B cell (primary cell): ENCODE results near the gene RGS1. TPM values are rescaled to one million over a fixed set of nuclear protein-coding genes. Genes with fewer than 3 reads are reported as not detected.

Experiments used
- ATAC-seq: fragments of 200-7000 bp; cut with Tn5 transposase; one replicate; pipeline ENCODE4 v1.10.0; 2021; ENCODE audit warnings: low read depth, mild to moderate bottlenecking, moderate number of reproducible peaks, moderate library complexity
- CTCF ChIA-PET: fragments of 350-600 bp; sonication (Branson Sonifier 250); formaldehyde crosslinking; loops from one replicate; lab custom pipeline; 2021; ENCODE audit warnings: antibody characterized with exemption, inconsistent platforms; lab: Charles Lee
- POLR2A ChIA-PET: fragments of 350-600 bp; sonication (Branson Sonifier 250); formaldehyde crosslinking; loops from one replicate; lab custom pipeline; 2021; ENCODE audit warnings: antibody characterized with exemption; lab: Charles Lee
- DNase-seq: peaks from one replicate; pipeline ENCODE4 v3.0.0; 2013
- H2AFZ ChIP-seq: 2 replicates; pipeline ENCODE4 v1.6.1; 2012; ENCODE audit warnings: mild to moderate bottlenecking, low read depth, low read length; ENCODE audit not compliant: insufficient read depth, poor library complexity, severe bottlenecking
- H3K27ac ChIP-seq, 2 donors: 1 replicate in 1 of 2; 2 replicates in 1 of 2; pipeline ENCODE4 v1.5.1; 2012 to 2013; ENCODE audit warnings: low read length in 2 of 2, mild to moderate bottlenecking in 2 of 2, moderate library complexity in 1 of 2
- H3K27me3 ChIP-seq, 4 experiments: fragments of 200-600 bp in 1 of 4; sonication (generic) in 1 of 4; replicated peaks in 1 of 4; 1 replicate in 2 of 4; 2 replicates in 2 of 4; pipeline versions ENCODE4 v1.6.1 to v1.7.0; 2013 to 2016; ENCODE audit warnings: low read length in 3 of 4, mild to moderate bottlenecking in 2 of 4, mixed read lengths in 1 of 4, moderate library complexity in 1 of 4; ENCODE audit not compliant: insufficient read depth in 4 of 4, control insufficient read depth in 3 of 4; ENCODE audit errors: control extremely low read depth in 1 of 4
- H3K36me3 ChIP-seq, 2 experiments: replicated peaks in 1 of 2; 1 replicate in 1 of 2; 2 replicates in 1 of 2; pipeline versions ENCODE4 v1.6.1 to v1.7.1; 2013; ENCODE audit warnings: low read length in 1 of 2; ENCODE audit not compliant: insufficient read depth in 2 of 2, control insufficient read depth in 1 of 2; ENCODE audit errors: control extremely low read depth in 1 of 2, extremely low read depth in 1 of 2
- H3K4me1 ChIP-seq, 2 donors: fragments of 200-600 bp in 1 of 2; sonication (generic) in 1 of 2; 1 replicate in 1 of 2; 2 replicates in 1 of 2; pipeline versions ENCODE4 v1.5.1 to v1.6.1; 2013 to 2017; ENCODE audit warnings: low read length in 2 of 2; ENCODE audit not compliant: control insufficient read depth in 2 of 2, insufficient read depth in 2 of 2
- H3K4me2 ChIP-seq: replicated peaks from 2 replicates; pipeline ENCODE3; 2012; ENCODE audit warnings: mild to moderate bottlenecking, low read depth, low read length; ENCODE audit not compliant: poor library complexity, severe bottlenecking
- H3K4me3 ChIP-seq, 5 experiments: fragments of 200-600 bp in 1 of 5; sonication (generic) in 1 of 5; 1 replicate in 3 of 5; 2 replicates in 2 of 5; pipeline versions ENCODE4 v1.5.1 to v1.7.0; 2011 to 2016; ENCODE audit warnings: low read length in 4 of 5, mild to moderate bottlenecking in 4 of 5, low read depth in 2 of 5, control low read depth in 1 of 5, moderate library complexity in 1 of 5; ENCODE audit not compliant: insufficient read depth in 1 of 5; ENCODE audit errors: control extremely low read depth in 1 of 5, extremely low read depth in 1 of 5
- H3K79me2 ChIP-seq: fragments of 200-600 bp; sonication (generic); one replicate; pipeline ENCODE4 v1.6.0; 2016; ENCODE audit warnings: low read length; ENCODE audit not compliant: control insufficient read depth, insufficient read depth
- H3K9ac ChIP-seq: fragments of 200-600 bp; sonication (generic); 2 replicates; pipeline ENCODE4 v1.6.1; 2017; ENCODE audit warnings: mild to moderate bottlenecking, low read length, moderate library complexity
- H3K9me3 ChIP-seq, 3 donors: one replicate each; pipeline versions ENCODE4 v1.6.1 to v1.7.1; 2013; ENCODE audit warnings: low read length in 2 of 3; ENCODE audit not compliant: control insufficient read depth in 2 of 3, insufficient read depth in 1 of 3; ENCODE audit errors: control extremely low read depth in 1 of 3
- H4K20me1 ChIP-seq: 2 replicates; pipeline ENCODE4 v1.6.0; 2012; ENCODE audit warnings: mild to moderate bottlenecking, low read length; ENCODE audit not compliant: insufficient read depth, control insufficient read depth, poor library complexity, severe bottlenecking
- H3K27ac Mint-ChIP-seq: one replicate; pipeline ENCODE4 v1.8.0; 2021; ENCODE audit warnings: mixed read lengths
- H3K27me3 Mint-ChIP-seq: one replicate; pipeline ENCODE4 v1.8.0; 2021; ENCODE audit warnings: mixed read lengths
- H3K4me1 Mint-ChIP-seq: one replicate; pipeline ENCODE4 v1.8.0; 2021; ENCODE audit warnings: mixed read lengths
- H3K4me3 Mint-ChIP-seq: one replicate; pipeline ENCODE4 v1.8.0; 2021; ENCODE audit warnings: mixed read lengths
- H3K9me3 Mint-ChIP-seq: one replicate; pipeline ENCODE4 v1.8.0; 2022; ENCODE audit warnings: mixed read lengths; ENCODE audit not compliant: insufficient read depth
- EZH2 ChIP-seq: IDR thresholded peaks from 2 replicates; pipeline ENCODE4 v1.6.1; 2012; ENCODE audit warnings: borderline replicate concordance, low read depth, mild to moderate bottlenecking, moderate library complexity, low read length; ENCODE audit not compliant: insufficient read depth, poor library complexity, severe bottlenecking
- WGBS: methylation state at CpG from one replicate; pipeline ENCODE4 v1.1.5; 2013; ENCODE audit warnings: missing lambda C conversion rate; ENCODE audit not compliant: insufficient coverage; 5-methylcytosine and 5-hydroxymethylcytosine counted together
- intact Hi-C: fragments of 100-400 bp; cut with micrococcal nuclease; formaldehyde crosslinking; loops from one replicate; pipeline ENCODE4 v1.10.0; 2022
- polyA plus RNA-seq: library from polyadenylated mRNA; depleted of rRNA; stranded (reverse); fragments of >200 nt; gene quantifications from 2 replicates; pipeline ENCODE4 v1.2.3, GENCODE V29; 2012
- total RNA-seq, 2 donors: library from RNA; stranded (reverse); fragments of 120-200 nt in 1 of 2; gene quantifications; 1 replicate in 1 of 2; 2 replicates in 1 of 2; pipeline versions ENCODE4 v1.2.3 to v1.2.4, GENCODE V29; 2013 to 2022
- TF ChIP-seq, protein P1 (sequence below): fragments of 200-600 bp; IDR thresholded peaks from one replicate; pipeline ENCODE4 v1.8.0; 2022; ENCODE audit warnings: antibody characterized with exemption, mild to moderate bottlenecking

The RGS1 gene
- total and polyA plus RNA-seq, 2 donors (not counting 1 experiment from before 2014, with no cell fraction given) = 154 to 180 TPM

DNA sequence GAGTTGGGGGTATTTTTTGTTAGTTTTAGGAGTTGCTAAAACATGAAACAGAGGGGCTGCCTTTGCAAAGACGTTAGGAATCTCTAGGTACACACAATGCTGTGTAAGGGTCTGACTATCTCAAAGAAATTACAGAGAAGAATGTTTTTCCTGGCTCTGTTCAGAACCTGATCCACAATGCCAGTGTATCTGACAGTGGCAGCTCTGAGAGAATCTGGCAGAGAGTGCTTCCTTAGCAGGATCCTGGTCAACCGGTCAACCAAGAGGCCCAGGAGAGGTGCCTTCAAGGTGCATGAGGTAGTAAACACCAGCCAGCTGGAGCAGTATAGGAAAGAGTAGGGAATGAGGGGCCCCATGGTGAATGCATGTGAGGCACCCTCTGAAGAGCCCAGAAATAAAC, 40.9 kb upstream of the RGS1 start:
- ChIA-PET POLR2A (no interaction called here), CTCF (no interaction called here)
- peaks cover 0 to 1% (median 0%) of the 10 kb centered on the region in 3 donors for H3K9me3 ChIP-seq
- no peak overlapping the region for H3K27ac Mint-ChIP-seq
- no peaks in the 10 kb centered on the region for H3K36me3 ChIP-seq
- no peaks in the 10 kb centered on the region for H4K20me1 ChIP-seq
- H2AFZ ChIP-seq = no peak overlapping the region
- peaks cover 19% of the 10 kb centered on the region in 2 donors for H3K4me1 ChIP-seq
- H3K27ac ChIP-seq = no peak overlapping the region
- ATAC-seq (no peak), DNase-seq (no peak)
- peaks cover 34% of the 10 kb centered on the region for H3K4me1 Mint-ChIP-seq
- no peak for TF ChIP-seq EZH2
- TF ChIP-seq, protein P1, sequence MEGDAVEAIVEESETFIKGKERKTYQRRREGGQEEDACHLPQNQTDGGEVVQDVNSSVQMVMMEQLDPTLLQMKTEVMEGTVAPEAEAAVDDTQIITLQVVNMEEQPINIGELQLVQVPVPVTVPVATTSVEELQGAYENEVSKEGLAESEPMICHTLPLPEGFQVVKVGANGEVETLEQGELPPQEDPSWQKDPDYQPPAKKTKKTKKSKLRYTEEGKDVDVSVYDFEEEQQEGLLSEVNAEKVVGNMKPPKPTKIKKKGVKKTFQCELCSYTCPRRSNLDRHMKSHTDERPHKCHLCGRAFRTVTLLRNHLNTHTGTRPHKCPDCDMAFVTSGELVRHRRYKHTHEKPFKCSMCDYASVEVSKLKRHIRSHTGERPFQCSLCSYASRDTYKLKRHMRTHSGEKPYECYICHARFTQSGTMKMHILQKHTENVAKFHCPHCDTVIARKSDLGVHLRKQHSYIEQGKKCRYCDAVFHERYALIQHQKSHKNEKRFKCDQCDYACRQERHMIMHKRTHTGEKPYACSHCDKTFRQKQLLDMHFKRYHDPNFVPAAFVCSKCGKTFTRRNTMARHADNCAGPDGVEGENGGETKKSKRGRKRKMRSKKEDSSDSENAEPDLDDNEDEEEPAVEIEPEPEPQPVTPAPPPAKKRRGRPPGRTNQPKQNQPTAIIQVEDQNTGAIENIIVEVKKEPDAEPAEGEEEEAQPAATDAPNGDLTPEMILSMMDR = no peak
- intact Hi-C loops = no loop called here
- no peaks in the 10 kb centered on the region for H3K9me3 Mint-ChIP-seq
- H3K4me3 Mint-ChIP-seq = no peak overlapping the region
- no peaks in the 10 kb centered on the region for H3K27me3 Mint-ChIP-seq
- no peak overlapping the region for H3K4me2 ChIP-seq
- H3K4me3 ChIP-seq = no peak overlapping the region
- no peaks in the 10 kb centered on the region for H3K79me2 ChIP-seq
- no peak overlapping the region for H3K9ac ChIP-seq
- 89% methylated on average over 2 of the region's 2 CpGs for WGBS
- peaks cover 0 to 9% (median 0%) of the 10 kb centered on the region in 4 experiments for H3K27me3 ChIP-seq

DNA sequence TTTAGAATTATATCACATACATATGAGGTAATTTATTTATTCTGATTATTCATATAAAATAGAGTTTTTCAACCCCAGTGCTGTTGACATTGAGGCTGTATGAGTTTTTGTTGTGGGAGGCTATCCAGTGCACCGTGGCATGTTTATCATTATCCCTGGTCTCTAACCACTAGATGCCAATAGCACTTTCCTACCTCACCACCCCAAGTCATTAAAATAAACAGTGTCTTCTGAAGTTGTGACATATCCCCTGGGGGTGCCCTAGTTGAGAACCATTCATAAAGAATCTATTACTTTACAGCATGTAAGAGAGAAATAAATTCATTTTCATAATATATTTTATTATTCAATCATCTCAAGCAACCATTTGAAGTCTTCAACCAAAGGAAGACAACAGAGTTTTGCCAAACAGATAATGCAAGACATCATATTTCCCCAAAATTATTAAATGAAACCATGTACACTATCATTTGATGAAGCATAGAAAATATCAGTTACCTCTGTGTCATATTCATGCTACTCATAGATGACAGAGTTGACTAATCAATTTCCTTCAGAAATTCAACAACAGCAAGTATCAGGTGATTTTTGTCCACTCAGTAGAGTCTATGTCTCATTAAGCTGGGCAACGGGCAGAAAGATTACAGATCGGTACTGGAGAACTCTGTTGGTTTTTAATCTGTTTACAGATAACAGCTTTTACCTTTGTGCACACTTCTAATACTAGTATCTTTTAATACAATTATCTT, 39.5 kb upstream of the RGS1 start:
- TF ChIP-seq, protein P1 = no peak
- no peak for TF ChIP-seq EZH2
- no peak for DNase-seq
- Mint-ChIP-seq H3K9me3 (no peaks in the 10 kb centered on the region), H3K27ac (no peak overlapping the region), H3K4me3 (no peak overlapping the region), H3K27me3 (no peaks in the 10 kb centered on the region), H3K4me1 (peaks cover 33% of the 10 kb centered on the region)
- no peak overlapping the region for H3K27ac ChIP-seq
- H4K20me1 ChIP-seq = no peaks in the 10 kb centered on the region
- POLR2A ChIA-PET = no interaction called here
- CTCF ChIA-PET = no interaction called here
- H3K4me3 ChIP-seq = no peak overlapping the region
- intact Hi-C loops = no loop called here
- ATAC-seq = no peak
- H3K79me2 ChIP-seq = no peaks in the 10 kb centered on the region
- no peak overlapping the region for H3K9ac ChIP-seq
- WGBS = no CpG with 5 or more reads among the region's 3 CpGs
- H3K4me2 ChIP-seq = no peak overlapping the region
- H3K27me3 ChIP-seq = peaks cover 0 to 9% (median 0%) of the 10 kb centered on the region in 4 experiments
- peaks cover 0 to 2% (median 0%) of the 10 kb centered on the region in 3 donors for H3K9me3 ChIP-seq
- no peaks in the 10 kb centered on the region for H3K36me3 ChIP-seq
- H2AFZ ChIP-seq = no peak overlapping the region
- peaks cover 13 to 16% of the 10 kb centered on the region in 2 donors for H3K4me1 ChIP-seq
